Cardiac fibroblast (primary cell): Measurements from ENCODE around the gene KNSTRN.

Experiments
- DNase-seq, 2 donors: peaks; one replicate each; pipeline versions ENCODE4 v3.0.0 to v3.0.0-alpha.2; 2010; ENCODE audit warnings: low read depth in 2 of 2
- H3K4me3 ChIP-seq, 2 donors: replicated peaks in 1 of 2; 1 replicate in 1 of 2; 2 replicates in 1 of 2; pipeline ENCODE4 v1.5.1; 2011; ENCODE audit warnings: low read depth in 2 of 2, low read length in 2 of 2, mild to moderate bottlenecking in 2 of 2, moderate library complexity in 1 of 2
- CTCF ChIP-seq: IDR thresholded peaks from one replicate; pipeline ENCODE4 v1.5.1; 2011; ENCODE audit warnings: low read depth, mild to moderate bottlenecking, low read length, inconsistent platforms

Gene KNSTRN

GRCh38 chr15:40421246-40422157, 39.0 kb downstream of the KNSTRN start:
- peak; percentile 98 for TF ChIP-seq CTCF
- H3K4me3 ChIP-seq: no peak overlapping the region
- peak; percentile 73 to 75 for DNase-seq

GRCh38 chr15:40424483-40425115, 42.1 kb downstream of the KNSTRN start:
- no peak for DNase-seq
- no peak overlapping the region for H3K4me3 ChIP-seq
- TF ChIP-seq CTCF: no peak

- DNase-seq: no peak
- no peak for TF ChIP-seq CTCF
- H3K4me3 ChIP-seq: no peak overlapping the region
Observed at GRCh38 chr15:40425681-40426080, 43.2 kb downstream of the KNSTRN start.

- TF ChIP-seq CTCF: no peak
- no peak for DNase-seq
- no peak overlapping the region for H3K4me3 ChIP-seq
Observed at GRCh38 chr15:40427188-40427587, 44.7 kb downstream of the KNSTRN start.

GRCh38 chr15:40428185-40428584, 45.7 kb downstream of the KNSTRN start:
- no peak for DNase-seq
- H3K4me3 ChIP-seq: no peak overlapping the region
- no peak for TF ChIP-seq CTCF

- no peak overlapping the region for H3K4me3 ChIP-seq
- TF ChIP-seq CTCF: no peak
- no peak for DNase-seq
Observed at GRCh38 chr15:40429068-40429710, 46.7 kb downstream of the KNSTRN start.
